Stimulated activated CD8-positive, alpha-beta memory T cell treated with anti-CD3 and anti-CD28 coated beads, Interleukin-4, amount 100 ng/mL, for 4 hours (primary cell): ENCODE data around the gene L3MBTL4.
"Not testable (repeated sequence)": the region's sequence is repeated elsewhere in the genome, so short reads cannot be mapped to it uniquely, and the experiment has no call there.

Experiments used
- DNase-seq, 2 donors: peaks; one replicate each; pipeline ENCODE4 v3.0.0-alpha.2; 2020; ENCODE audit warnings: low read depth in 2 of 2, low spot score in 1 of 2

The L3MBTL4 gene

GRCh38 chr18:6052449-6052913 is 362.2 kb downstream of the L3MBTL4 start:
- DNase-seq = no peak

- not testable (repeated sequence) for DNase-seq
These were observed 367.1 kb downstream of the L3MBTL4 start for GRCh38 chr18:6047596-6047995.

GRCh38 chr18:6044773-6045172 is 369.9 kb downstream of the L3MBTL4 start:
- DNase-seq = no peak

GRCh38 chr18:6044319-6044718 is 370.4 kb downstream of the L3MBTL4 start:
- DNase-seq = no peak

- DNase-seq = no peak
These were observed 375.7 kb downstream of the L3MBTL4 start for GRCh38 chr18:6039055-6039454.

GRCh38 chr18:6031442-6031841 is 383.3 kb downstream of the L3MBTL4 start:
- no peak for DNase-seq

- DNase-seq = no peak
These were observed 383.7 kb downstream of the L3MBTL4 start for GRCh38 chr18:6031002-6031401.

- no peak for DNase-seq
These were observed 389.9 kb downstream of the L3MBTL4 start for GRCh38 chr18:6024745-6025248.

- DNase-seq = no peak
These were observed 391.2 kb downstream of the L3MBTL4 start for GRCh38 chr18:6023551-6023950.

- DNase-seq = no peak
These were observed 391.9 kb downstream of the L3MBTL4 start for GRCh38 chr18:6022845-6023244.

GRCh38 chr18:6022074-6022444 is 392.7 kb downstream of the L3MBTL4 start:
- DNase-seq = no peak

GRCh38 chr18:6021306-6022073 is 393.2 kb downstream of the L3MBTL4 start:
- no peak for DNase-seq

GRCh38 chr18:6018671-6019070 is 396.0 kb downstream of the L3MBTL4 start:
- no peak for DNase-seq

GRCh38 chr18:6017171-6017570 is 397.5 kb downstream of the L3MBTL4 start:
- DNase-seq = no peak

- no peak for DNase-seq
These were observed 399.3 kb downstream of the L3MBTL4 start for GRCh38 chr18:6015364-6015763.

- no peak for DNase-seq
These were observed 401.4 kb downstream of the L3MBTL4 start for GRCh38 chr18:6013171-6013810.

- no peak for DNase-seq
These were observed 403.8 kb downstream of the L3MBTL4 start for GRCh38 chr18:6010921-6011320.

- DNase-seq = no peak
These were observed 404.4 kb downstream of the L3MBTL4 start for GRCh38 chr18:6010284-6010683.

- DNase-seq = no peak
These were observed 405.0 kb downstream of the L3MBTL4 start for GRCh38 chr18:6009756-6010155.

GRCh38 chr18:6004683-6005082 is 410.0 kb downstream of the L3MBTL4 start:
- DNase-seq = no peak

- no peak for DNase-seq
These were observed 410.6 kb downstream of the L3MBTL4 start for GRCh38 chr18:6004119-6004518.

GRCh38 chr18:6001867-6002266 is 412.8 kb downstream of the L3MBTL4 start:
- no peak for DNase-seq
